ENCODE results near the gene UBTD2.

UBTD2 gene

GRCh38 chr5:172252501-172252900 is 31.1 kb downstream of the UBTD2 start:
- Histone ChIP-seq H3K27ac (no peak overlapping the region), H3K4me3 (no peak overlapping the region)
- no peak for DNase-seq (ENCODE audit: low spot score)
- TF ChIP-seq CTCF (IDR thresholded peaks at IDR 0.05), result no peak

DNA sequence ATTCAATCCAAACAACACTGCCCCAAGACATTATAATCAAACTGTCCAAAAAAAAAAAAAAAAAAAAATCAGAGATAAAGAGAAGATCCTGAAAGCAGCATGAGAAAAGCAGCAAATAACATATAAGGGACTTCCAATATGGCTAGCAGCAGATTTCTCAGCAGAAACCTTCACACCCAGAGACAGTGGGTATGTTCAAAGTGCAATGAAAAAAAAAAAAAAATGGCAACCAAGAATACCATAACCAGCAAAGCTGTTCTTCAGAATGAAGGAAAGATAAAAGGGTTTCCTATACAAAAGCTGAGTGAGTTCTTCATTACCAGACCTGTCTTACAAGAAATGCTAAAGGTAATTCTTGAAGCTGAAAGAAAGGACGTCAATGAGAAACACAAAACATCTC is 32.1 kb downstream of the UBTD2 start:
- Histone ChIP-seq H3K27ac (no peak overlapping the region), H3K4me3 (no peak overlapping the region)
- DNase-seq (ENCODE audit: low spot score), result no peak
- no peak for TF ChIP-seq CTCF (IDR thresholded peaks at IDR 0.05)

- no peak overlapping the region for H3K27ac ChIP-seq
- no peak for TF ChIP-seq CTCF (IDR thresholded peaks at IDR 0.05)
- DNase-seq (ENCODE audit: low spot score), result no peak
- no peak overlapping the region for H3K4me3 ChIP-seq
Measured at GRCh38 chr5:172248637-172249036, 34.9 kb downstream of the UBTD2 start.

GRCh38 chr5:172245703-172246125 is 37.9 kb downstream of the UBTD2 start:
- no peak for DNase-seq (ENCODE audit: low spot score)
- Histone ChIP-seq H3K4me3 (no peak overlapping the region), H3K27ac (no peak overlapping the region)
- no peak for TF ChIP-seq CTCF (IDR thresholded peaks at IDR 0.05)

DNA sequence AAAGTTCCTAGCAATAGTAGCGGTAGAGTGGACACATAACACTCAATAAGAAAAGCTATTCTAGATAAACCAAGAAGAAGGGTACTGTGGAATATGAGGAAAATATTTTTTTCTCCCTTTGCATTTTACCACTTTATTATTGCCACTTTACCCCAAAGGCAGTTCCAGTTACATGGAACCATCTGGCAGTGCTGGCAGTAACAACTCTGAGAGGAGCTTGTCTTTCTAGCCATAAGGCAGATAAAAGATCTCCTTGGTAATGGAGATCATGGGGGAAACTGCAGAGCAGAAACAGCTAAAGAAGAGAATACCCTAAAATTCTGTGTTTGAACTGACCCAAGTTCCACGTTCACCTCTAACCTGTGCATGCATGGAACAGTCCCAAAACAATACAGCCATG is 38.5 kb downstream of the UBTD2 start:
- no peak for TF ChIP-seq CTCF (IDR thresholded peaks at IDR 0.05)
- no peak for DNase-seq (ENCODE audit: low spot score)
- Histone ChIP-seq H3K4me3 (no peak overlapping the region), H3K27ac (no peak overlapping the region)

GRCh38 chr5:172243302-172243701 is 40.3 kb downstream of the UBTD2 start:
- H3K4me3 ChIP-seq, result no peak overlapping the region
- TF ChIP-seq CTCF (IDR thresholded peaks at IDR 0.05), result no peak
- H3K27ac ChIP-seq, result no peak overlapping the region
- no peak for DNase-seq (ENCODE audit: low spot score)

- no peak for DNase-seq (ENCODE audit: low spot score)
- Histone ChIP-seq H3K4me3 (no peak overlapping the region), H3K27ac (no peak overlapping the region)
- TF ChIP-seq CTCF (IDR thresholded peaks at IDR 0.05), result no peak
Measured at GRCh38 chr5:172238334-172238733, 45.2 kb downstream of the UBTD2 start.

Data from coronary artery (tissue), 2 donors.